AG04449 (cell line): ENCODE results near the gene U2AF2.

Experiments
- CTCF ChIA-PET: fragments of 350-600 bp; formaldehyde crosslinking; extraction: SDS; loops from one replicate; lab custom pipeline; 2021; ENCODE audit warnings: antibody characterized with exemption; lab: Yijun Ruan, JAX
- POLR2A ChIA-PET: fragments of 400-600, 350-600 bp; formaldehyde crosslinking; extraction: SDS; loops from one replicate; lab custom pipeline; 2020; ENCODE audit warnings: antibody characterized with exemption, inconsistent platforms; lab: Yijun Ruan, JAX
- DNase-seq: peaks from one replicate; pipeline ENCODE4 v3.0.0-alpha.2; 2010; ENCODE audit warnings: low read depth, low spot score
- H3K4me3 ChIP-seq: 2 replicates; pipeline ENCODE4 v1.5.1; 2011; ENCODE audit warnings: low read depth, mild to moderate bottlenecking, control low read depth, low read length
- TF ChIP-seq, protein P1 (sequence below): IDR thresholded peaks from one replicate; pipeline ENCODE4 v1.5.1; 2011; ENCODE audit warnings: mild to moderate bottlenecking, moderate library complexity, low read length, control low read depth, inconsistent platforms; ENCODE audit not compliant: insufficient read depth; ENCODE audit errors: missing control alignments

Gene U2AF2

DNA sequence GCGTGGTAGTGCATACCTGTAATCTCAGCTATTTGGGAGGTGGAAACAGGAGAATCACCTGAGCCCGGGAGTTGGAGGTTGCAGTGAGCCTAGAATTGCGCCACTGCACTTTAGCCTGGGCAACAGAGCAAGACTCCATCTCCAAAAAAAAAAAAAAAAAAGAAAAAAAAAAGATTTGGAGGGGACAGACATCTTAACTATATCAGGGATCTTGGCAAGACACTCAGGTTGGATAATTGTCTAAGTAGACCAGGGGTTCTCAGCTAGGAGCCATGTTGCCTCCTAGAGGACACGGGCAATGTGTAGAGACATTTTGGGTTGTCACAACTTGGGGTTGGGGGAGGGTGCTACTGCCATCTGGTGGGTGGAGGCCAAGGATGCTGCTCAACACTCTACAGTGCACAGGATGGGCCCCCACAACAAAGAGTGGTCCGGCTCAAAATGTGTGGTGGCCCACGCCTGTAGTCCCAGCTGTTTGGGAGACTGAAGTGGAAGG, 15.9 kb upstream of the U2AF2 start:
- TF ChIP-seq, protein P1, sequence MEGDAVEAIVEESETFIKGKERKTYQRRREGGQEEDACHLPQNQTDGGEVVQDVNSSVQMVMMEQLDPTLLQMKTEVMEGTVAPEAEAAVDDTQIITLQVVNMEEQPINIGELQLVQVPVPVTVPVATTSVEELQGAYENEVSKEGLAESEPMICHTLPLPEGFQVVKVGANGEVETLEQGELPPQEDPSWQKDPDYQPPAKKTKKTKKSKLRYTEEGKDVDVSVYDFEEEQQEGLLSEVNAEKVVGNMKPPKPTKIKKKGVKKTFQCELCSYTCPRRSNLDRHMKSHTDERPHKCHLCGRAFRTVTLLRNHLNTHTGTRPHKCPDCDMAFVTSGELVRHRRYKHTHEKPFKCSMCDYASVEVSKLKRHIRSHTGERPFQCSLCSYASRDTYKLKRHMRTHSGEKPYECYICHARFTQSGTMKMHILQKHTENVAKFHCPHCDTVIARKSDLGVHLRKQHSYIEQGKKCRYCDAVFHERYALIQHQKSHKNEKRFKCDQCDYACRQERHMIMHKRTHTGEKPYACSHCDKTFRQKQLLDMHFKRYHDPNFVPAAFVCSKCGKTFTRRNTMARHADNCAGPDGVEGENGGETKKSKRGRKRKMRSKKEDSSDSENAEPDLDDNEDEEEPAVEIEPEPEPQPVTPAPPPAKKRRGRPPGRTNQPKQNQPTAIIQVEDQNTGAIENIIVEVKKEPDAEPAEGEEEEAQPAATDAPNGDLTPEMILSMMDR: peak; percentile 30
- ChIA-PET CTCF (interaction anchor here (1.2 to 9.1 kb wide), 8 partner anchors 7 to 498 kb away, joined by 3 to 74 read pairs (median 5); partner anchors contain the start of genes U2AF2 and ZNF784), POLR2A (no interaction called here)
- DNase-seq: no peak
- no peak overlapping the region for H3K4me3 ChIP-seq

DNA sequence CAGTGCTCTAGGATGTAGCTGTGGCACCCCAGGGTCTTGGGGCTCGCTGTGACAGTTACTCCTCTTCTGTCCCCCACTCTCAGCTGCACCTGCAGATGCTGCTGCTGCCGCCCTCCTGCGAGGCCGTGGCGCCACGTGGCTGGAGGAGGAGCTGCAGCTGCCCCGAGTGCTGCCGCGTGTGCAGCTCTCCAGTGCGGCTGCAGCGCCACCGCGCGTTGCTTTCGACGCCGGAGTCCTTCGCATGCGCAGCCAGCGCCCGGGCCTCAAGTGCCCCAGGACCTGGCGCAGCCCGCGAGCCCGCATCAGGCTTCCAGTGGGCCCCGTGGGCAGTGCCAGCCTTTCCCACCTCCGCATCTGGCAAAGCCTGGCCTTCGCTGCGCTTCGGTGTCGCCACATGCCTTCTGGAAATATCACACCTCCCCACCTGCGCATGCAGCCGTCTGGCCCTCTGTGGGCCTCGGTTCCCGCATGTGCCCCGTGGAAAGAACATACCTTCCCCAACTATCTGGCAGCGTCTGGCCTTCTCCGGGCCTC, 14.7 kb upstream of the U2AF2 start:
- POLR2A ChIA-PET: interaction anchor here (0.6 kb wide), 1 partner anchor 152 kb away, joined by 3 read pairs; no protein-coding TSS in a partner anchor
- no peak for DNase-seq

DNA sequence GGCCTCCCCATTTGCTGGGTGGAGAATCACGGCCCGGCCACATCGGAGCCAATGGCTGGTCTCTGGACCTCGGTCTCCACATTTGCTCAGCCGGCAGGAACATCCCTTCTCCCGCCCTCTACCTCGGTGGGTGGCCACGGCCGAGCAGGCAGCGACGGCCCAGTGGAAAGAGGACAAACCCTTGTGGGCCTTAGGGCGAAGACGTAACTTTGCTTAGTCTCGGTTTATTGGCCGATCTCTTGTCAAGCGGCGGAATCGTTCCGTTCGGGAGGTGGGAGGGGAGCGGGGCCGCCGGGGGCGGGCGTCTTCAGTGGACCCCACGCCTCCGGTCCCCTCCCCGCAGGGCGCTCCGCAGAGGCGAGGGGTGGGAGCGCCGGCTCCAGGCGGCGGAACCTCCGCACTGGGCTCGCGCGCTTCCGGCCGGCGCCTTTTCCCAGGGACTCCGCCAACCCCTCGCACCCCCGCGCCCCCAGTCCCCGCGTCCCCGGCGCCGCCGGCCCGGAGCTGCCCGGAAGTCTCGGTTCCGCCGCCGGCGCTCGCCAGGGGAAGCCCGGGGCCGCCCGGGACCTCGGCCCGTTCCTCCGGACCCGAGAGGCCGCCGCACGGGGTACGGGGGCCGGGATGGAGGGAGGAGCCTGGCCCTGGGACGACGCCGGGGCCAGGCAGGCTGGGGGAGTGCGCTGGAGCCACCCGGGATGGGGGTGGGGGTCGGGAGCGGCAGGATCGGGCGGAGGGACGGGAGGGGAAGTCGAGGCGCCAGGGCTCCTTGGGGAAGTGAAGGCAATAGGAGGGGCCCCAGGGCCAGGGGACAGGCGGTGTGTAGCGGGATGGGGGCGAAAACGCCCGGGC, 14.0 kb upstream of the U2AF2 start, which contains the start of gene ZNF580:
Gene ZNF580, plus strand, starts transcription at position 426 of the 849 bp plus-strand sequence. CDS start 1,507 bp downstream, outside the sequence.
- peak within 1 kb of the TSS; percentile 74 for H3K4me3 ChIP-seq
- ChIA-PET CTCF (interaction anchor here (1.4 to 2.1 kb wide), 2 partner anchors 9 to 14 kb away, joined by 3 to 7 read pairs; partner anchors contain the start of gene U2AF2), POLR2A (interaction anchor here (0.6 kb wide), 2 partner anchors 152 to 153 kb away, joined by 3 read pairs; no protein-coding TSS in a partner anchor)
- no peak for DNase-seq
- TF ChIP-seq, protein P1: no peak

More for the DNA sequence above, 14.7 kb upstream of the U2AF2 start:
- CTCF ChIA-PET: interaction anchor here (1.2 to 2.1 kb wide), 3 partner anchors 9 to 130 kb away, joined by 3 to 7 read pairs (median 3); partner anchors contain the start of gene U2AF2
- TF ChIP-seq, protein P1: peak; percentile 71
- peak overlapping the region; percentile 74 for H3K4me3 ChIP-seq

DNA sequence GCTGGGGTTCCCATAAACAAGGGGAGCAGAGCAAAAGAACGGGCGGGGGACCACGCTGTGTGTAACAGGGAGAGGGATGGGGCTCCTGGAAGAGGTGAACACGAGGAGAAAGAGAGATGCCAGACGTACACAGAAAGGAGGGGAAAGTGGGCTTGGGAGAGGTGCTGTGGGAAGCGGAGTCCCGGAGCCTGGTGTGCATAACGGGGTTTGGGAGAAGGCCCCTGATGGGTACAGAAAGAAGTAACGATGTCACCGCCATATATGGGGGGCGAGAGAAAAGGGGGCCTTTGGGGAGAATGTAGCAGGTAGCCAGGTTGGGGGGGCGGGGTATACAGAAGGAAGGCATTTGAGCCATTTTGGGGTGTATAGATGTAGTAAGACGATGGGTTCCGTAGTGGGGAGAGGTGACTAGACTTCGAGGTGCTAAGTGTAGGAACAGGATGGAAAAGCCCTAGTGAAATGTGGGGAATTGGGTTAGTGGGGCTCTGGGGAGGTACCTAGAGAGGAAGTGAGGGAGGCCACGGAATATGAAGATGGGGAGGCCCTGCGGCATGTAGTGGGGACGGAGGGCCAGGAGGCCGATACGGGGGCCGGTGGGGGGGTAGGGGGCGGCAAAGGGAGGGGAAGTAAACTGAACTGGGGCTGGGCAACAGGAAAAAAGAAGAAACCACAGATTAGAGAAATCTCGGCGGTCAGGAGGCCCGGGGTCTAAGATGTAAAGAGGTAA, 13.2 kb upstream of the U2AF2 start:
- ChIA-PET CTCF (interaction anchor here (1.0 to 2.2 kb wide), 2 partner anchors 9 to 13 kb away, joined by 3 to 16 read pairs; no protein-coding TSS in a partner anchor), POLR2A (interaction anchor here (0.6 to 2.5 kb wide), 3 partner anchors 9 to 154 kb away, joined by 3 to 11 read pairs (median 8); partner anchors contain the start of gene U2AF2)

More for the DNA sequence above, 13.2 kb upstream of the U2AF2 start:
- no peak for DNase-seq
- peak overlapping the region; percentile 74 for H3K4me3 ChIP-seq
- TF ChIP-seq, protein P1: no peak
